SK-N-SH (cell line): ENCODE data around the gene F2. TPM values are rescaled to one million over a fixed set of nuclear protein-coding genes. Genes with fewer than 3 reads are reported as not detected.

ENCODE experiments used
- CTCF ChIA-PET: fragments of 300-600, 350-600 bp; formaldehyde crosslinking; extraction: SDS; loops from one replicate; lab custom pipeline; 2021; lab: Yijun Ruan, JAX
- POLR2A ChIA-PET: fragments of 350-600 bp; sonication (Branson Sonifier 250); formaldehyde crosslinking; extraction: SDS; loops from one replicate; lab custom pipeline; 2020; ENCODE audit warnings: antibody characterized with exemption, inconsistent platforms; lab: Yijun Ruan, JAX
- DNase-seq: peaks from one replicate; pipeline ENCODE4 v3.0.0; 2012
- H2AFZ ChIP-seq: fragments of 200-600 bp; sonication (generic); 2 replicates; pipeline ENCODE4 v1.8.1; 2016; ENCODE audit warnings: antibody characterized with exemption, mild to moderate bottlenecking, low read depth
- H3F3A ChIP-seq: fragments of 200-600 bp; sonication (generic); replicated peaks from 2 replicates; pipeline ENCODE3; 2016; ENCODE audit warnings: antibody characterized with exemption, mild to moderate bottlenecking; ENCODE audit not compliant: insufficient read depth
- H3K27ac ChIP-seq, 2 experiments: fragments of 200-500 bp in 1 of 2; fragments of 200-600 bp in 1 of 2; sonication (Bioruptor generic) in 1 of 2; sonication (generic), shearing (Covaris generic) in 1 of 2; 2 replicates each; pipeline versions ENCODE4 v1.5.1 to v1.6.1; 2014 to 2016; ENCODE audit warnings: low read depth in 2 of 2, inconsistent platforms in 1 of 2, low read length in 1 of 2, mild to moderate bottlenecking in 1 of 2, mixed read lengths in 1 of 2
- H3K27me3 ChIP-seq: fragments of 200-600 bp; sonication (generic), shearing (Covaris generic); 2 replicates; pipeline ENCODE4 v1.6.1; 2016; ENCODE audit warnings: mixed run types; ENCODE audit not compliant: insufficient read depth
- H3K36me3 ChIP-seq, 2 experiments: fragments of 200-500 bp in 1 of 2; fragments of 200-600 bp in 1 of 2; sonication (Bioruptor generic) in 1 of 2; sonication (generic) in 1 of 2; replicated peaks in 1 of 2; 2 replicates each; pipeline versions ENCODE3 to v1.5.1; 2014 to 2016; ENCODE audit warnings: low read length in 1 of 2, mild to moderate bottlenecking in 1 of 2; ENCODE audit not compliant: insufficient read depth in 2 of 2, control insufficient read depth in 1 of 2
- H3K4me1 ChIP-seq, 2 experiments: fragments of 200-500 bp in 1 of 2; fragments of 200-600 bp in 1 of 2; sonication (Bioruptor generic) in 1 of 2; sonication (generic), shearing (Covaris generic) in 1 of 2; 2 replicates each; pipeline versions ENCODE4 v1.5.1 to v1.6.1; 2014 to 2016; ENCODE audit warnings: low read depth in 1 of 2, low read length in 1 of 2, mixed run types in 1 of 2; ENCODE audit not compliant: insufficient read depth in 2 of 2, control insufficient read depth in 1 of 2
- H3K4me2 ChIP-seq: fragments of 200-600 bp; sonication (generic), shearing (Covaris generic); 2 replicates; pipeline ENCODE4 v1.6.1; 2017; ENCODE audit warnings: mixed run types
- H3K4me3 ChIP-seq, 2 experiments: fragments of 200-500 bp in 1 of 2; fragments of 200-600 bp in 1 of 2; sonication (Bioruptor generic) in 1 of 2; sonication (generic), shearing (Covaris generic) in 1 of 2; 2 replicates each; pipeline versions ENCODE4 v1.5.1 to v1.8.1; 2014 to 2016; ENCODE audit warnings: low read depth in 2 of 2, inconsistent platforms in 1 of 2, low read length in 1 of 2, mild to moderate bottlenecking in 1 of 2, mixed read lengths in 1 of 2, moderate library complexity in 1 of 2
- H3K79me2 ChIP-seq: fragments of 200-600 bp; sonication (generic); 2 replicates; pipeline ENCODE4 v1.8.1; 2017; ENCODE audit warnings: mild to moderate bottlenecking; ENCODE audit not compliant: insufficient read depth
- H3K9ac ChIP-seq: fragments of 200-600 bp; sonication (generic); 2 replicates; pipeline ENCODE4 v1.6.1; 2017; ENCODE audit warnings: mixed run types
- H3K9me2 ChIP-seq: fragments of 200-600 bp; sonication (generic); 2 replicates; pipeline ENCODE4 v1.6.1; 2017; ENCODE audit warnings: mixed run types
- H3K9me3 ChIP-seq: fragments of 200-600 bp; sonication (generic); 2 replicates; pipeline ENCODE4 v1.6.1; 2017; ENCODE audit warnings: mixed run types, mild to moderate bottlenecking, moderate library complexity
- H4K20me1 ChIP-seq: fragments of 200-600 bp; sonication (generic); 2 replicates; pipeline ENCODE4 v1.6.1; 2017; ENCODE audit warnings: mild to moderate bottlenecking, mixed run types; ENCODE audit not compliant: insufficient read depth
- CHD2 ChIP-seq: fragments of 150-350 bp; IDR thresholded peaks from 2 replicates; pipeline ENCODE4 v1.6.1; 2018; ENCODE audit warnings: low read length; ENCODE audit not compliant: partially characterized antibody
- ELF1 ChIP-seq: IDR thresholded peaks from 2 replicates; pipeline ENCODE4 v1.4.0; 2012
- EP300 ChIP-seq, 2 experiments: IDR thresholded peaks; 2 replicates each; pipeline versions ENCODE4 v1.4.0 to v1.6.1; 2012; ENCODE audit warnings: borderline replicate concordance in 1 of 2, low read depth in 1 of 2, low read length in 1 of 2
- EZH2phosphoT487 ChIP-seq: fragments of 200-600 bp; sonication (generic); IDR thresholded peaks from 2 replicates; pipeline ENCODE4 v1.6.1; 2017; ENCODE audit warnings: low read depth, mixed run types, mild to moderate bottlenecking, antibody characterized with exemption, moderate library complexity, borderline replicate concordance
- FOSL2 ChIP-seq: IDR thresholded peaks from 2 replicates; pipeline ENCODE4 v1.4.0; 2012; ENCODE audit warnings: low read depth, mild to moderate bottlenecking, moderate library complexity, borderline replicate concordance
- FOXJ3 ChIP-seq: sonication (generic); formaldehyde crosslinking; IDR thresholded peaks from 2 replicates; pipeline ENCODE4 v1.5.1; 2020; ENCODE audit warnings: mild to moderate bottlenecking, missing genetic modification reagents
- FOXM1 ChIP-seq: IDR thresholded peaks from 2 replicates; pipeline ENCODE4 v1.4.0; 2012; ENCODE audit warnings: low read depth, mild to moderate bottlenecking
- GABPA ChIP-seq: IDR thresholded peaks from 2 replicates; pipeline ENCODE4 v1.4.0; 2012; ENCODE audit warnings: low read depth, mild to moderate bottlenecking
- GATA2 ChIP-seq: sonication (generic); formaldehyde crosslinking; IDR thresholded peaks from 2 replicates; pipeline ENCODE4 v1.5.0; 2020; ENCODE audit warnings: mild to moderate bottlenecking, missing genetic modification reagents
- IRF3 ChIP-seq: fragments of 150-350 bp; IDR thresholded peaks from 2 replicates; pipeline ENCODE4 v1.6.1; 2016; ENCODE audit warnings: mild to moderate bottlenecking, low read depth, low read length
- MAX ChIP-seq: IDR thresholded peaks from 2 replicates; pipeline ENCODE4 v1.4.0; 2012; ENCODE audit warnings: low read depth
- MEF2A ChIP-seq: IDR thresholded peaks from 2 replicates; pipeline ENCODE4 v1.4.0; 2012; ENCODE audit warnings: low read depth, borderline replicate concordance
- MXI1 ChIP-seq: IDR thresholded peaks from 2 replicates; pipeline ENCODE4 v1.6.1; 2012; ENCODE audit warnings: mild to moderate bottlenecking, low read depth, low read length, improper control_type of control experiment
- RCOR1 ChIP-seq: fragments of 150-350 bp; IDR thresholded peaks from 2 replicates; pipeline ENCODE4 v1.6.1; 2017; ENCODE audit warnings: antibody characterized with exemption, low read length
- REST ChIP-seq: IDR thresholded peaks from 2 replicates; pipeline ENCODE4 v1.6.1; 2012; ENCODE audit warnings: mild to moderate bottlenecking, low read depth, low read length, moderate library complexity
- RFX5 ChIP-seq: IDR thresholded peaks from 2 replicates; pipeline ENCODE4 v1.6.1; 2012; ENCODE audit warnings: mild to moderate bottlenecking, improper control_type of control experiment, low read length
- RXRA ChIP-seq: IDR thresholded peaks from 2 replicates; pipeline ENCODE4 v1.4.0; 2012; ENCODE audit warnings: low read depth, mild to moderate bottlenecking, borderline replicate concordance
- SIN3A ChIP-seq: IDR thresholded peaks from 2 replicates; pipeline ENCODE4 v1.6.1; 2012; ENCODE audit warnings: low read depth, mild to moderate bottlenecking, low read length, moderate library complexity, borderline replicate concordance
- SMC3 ChIP-seq: IDR thresholded peaks from 2 replicates; pipeline ENCODE4 v1.6.1; 2012; ENCODE audit warnings: low read depth, low read length, improper control_type of control experiment
- TCF12 ChIP-seq: IDR thresholded peaks from 2 replicates; pipeline ENCODE4 v1.4.0; 2012
- USF1 ChIP-seq: IDR thresholded peaks from 2 replicates; pipeline ENCODE4 v1.4.0; 2012; ENCODE audit warnings: low read depth, borderline replicate concordance
- USF2 ChIP-seq: fragments of 150-350 bp; IDR thresholded peaks from 2 replicates; pipeline ENCODE4 v1.6.1; 2017; ENCODE audit warnings: antibody characterized with exemption, low read length, low read depth, borderline replicate concordance
- YY1 ChIP-seq: IDR thresholded peaks from 2 replicates; pipeline ENCODE4 v1.4.0; 2012; ENCODE audit warnings: low read depth, mild to moderate bottlenecking
- WGBS: methylation state at CpG from one replicate; pipeline ENCODE4 v1.1.6; 2017; ENCODE audit warnings: low lambda C conversion rate; 5-methylcytosine and 5-hydroxymethylcytosine counted together
- polyA plus RNA-seq, 3 experiments: library from polyadenylated mRNA; depleted of rRNA; stranded (reverse); fragments of >200 nt; gene quantifications; 2 replicates each; pipeline ENCODE4 v1.2.3, GENCODE V29; 2012

The F2 gene
- polyA plus RNA-seq, 1 of the 3 experiments (the other 2 are of a cell fraction): 0.07 TPM

GRCh38 chr11:46736146-46736545 lies 17.1 kb downstream of the F2 start:
- WGBS: 86% methylated on average over 7 of the region's 7 CpGs
- no peaks in the 10 kb centered on the region for H3K9me2 ChIP-seq
- H3K27ac ChIP-seq: no peak overlapping the region
- DNase-seq: no peak
- TF ChIP-seq TCF12 (no peak), RXRA (no peak), MAX (no peak), ELF1 (no peak), SMC3 (no peak), GABPA (no peak), MXI1 (no peak), FOXJ3 (CRISPR knock-in tag) (no peak), EP300 (IDR thresholded peaks at IDR 0.05; ENCODE audit: borderline replicate concordance in 1 of 2, low read depth in 1 of 2, low read length in 1 of 2) (no peak)
- H3K79me2 ChIP-seq: no peaks in the 10 kb centered on the region
- ChIA-PET CTCF (interaction anchor here (0.6 to 1.2 kb wide), 2 partner anchors 12 to 197 kb away, joined by 3 read pairs; no protein-coding TSS in a partner anchor), POLR2A (no interaction called here)
- no peaks in the 10 kb centered on the region for H3K4me1 ChIP-seq
- H3K36me3 ChIP-seq: peaks cover 3 to 7% of the 10 kb centered on the region in 2 experiments
- H3K9ac ChIP-seq: no peak overlapping the region
- no peak overlapping the region for H3K4me2 ChIP-seq
- no peaks in the 10 kb centered on the region for H4K20me1 ChIP-seq
- no peaks in the 10 kb centered on the region for H3K9me3 ChIP-seq
- H3K27me3 ChIP-seq: no peaks in the 10 kb centered on the region
- H3F3A ChIP-seq: peaks cover 9% of the 10 kb centered on the region
- H2AFZ ChIP-seq: no peak overlapping the region
- H3K4me3 ChIP-seq: no peak overlapping the region

- Histone ChIP-seq H4K20me1 (no peaks in the 10 kb centered on the region), H3K27ac (no peak overlapping the region), H3K9ac (no peak overlapping the region), H2AFZ (no peak overlapping the region), H3K4me1 (no peaks in the 10 kb centered on the region), H3K79me2 (no peaks in the 10 kb centered on the region), H3K9me3 (no peaks in the 10 kb centered on the region), H3K36me3 (peaks cover 4 to 10% of the 10 kb centered on the region in 2 experiments), H3K9me2 (no peaks in the 10 kb centered on the region), H3K4me3 (no peak overlapping the region), H3K27me3 (no peaks in the 10 kb centered on the region), H3K4me2 (no peak overlapping the region), H3F3A (peaks cover 9% of the 10 kb centered on the region)
- CTCF ChIA-PET: interaction anchor here (0.6 to 1.2 kb wide), 2 partner anchors 12 to 198 kb away, joined by 3 read pairs; no protein-coding TSS in a partner anchor
- POLR2A ChIA-PET: no interaction called here
- WGBS: 50% methylated on average over 5 of the region's 5 CpGs
- no peak for DNase-seq
- TF ChIP-seq RFX5 (no peak), RXRA (no peak), EZH2phosphoT487 (no peak), CHD2 (no peak), REST (no peak), USF1 (no peak), GATA2 (CRISPR knock-in tag) (no peak), YY1 (no peak), USF2 (no peak), SIN3A (no peak), MXI1 (no peak), FOSL2 (no peak), MEF2A (no peak), IRF3 (no peak), RCOR1 (no peak), TCF12 (no peak), FOXM1 (no peak), SMC3 (no peak)
Measured at GRCh38 chr11:46736615-46737014, 17.6 kb downstream of the F2 start.
